ENCODE data around the gene MRFAP1L1.
A peak's percentile ranks its signal among the peaks of the same experiment; 100 is the strongest.

DNA sequence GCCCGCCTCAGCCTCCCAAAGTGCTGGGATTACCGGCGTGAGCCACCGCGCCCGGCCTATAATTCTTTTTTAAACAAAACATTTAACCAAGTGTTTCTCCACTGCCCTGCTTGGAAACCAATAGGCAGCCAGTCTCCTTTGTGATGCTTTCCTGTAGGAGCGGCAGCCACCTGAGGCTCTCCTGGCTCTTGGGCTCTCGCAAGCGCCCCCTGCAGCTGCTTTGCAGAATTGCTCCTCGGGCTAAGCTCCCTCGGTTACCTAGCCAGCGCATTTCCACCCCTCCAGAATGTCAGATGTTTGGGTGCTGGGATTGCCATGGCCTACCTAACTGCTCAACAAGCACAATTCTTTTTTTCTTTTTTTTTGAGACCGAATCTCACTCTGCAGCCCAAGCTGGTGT lies 8.3 kb downstream of the MRFAP1L1 start:
- TF ChIP-seq EZH2phosphoT487 (IDR thresholded peaks at IDR 0.05; ENCODE audit: low read length), result no peak
- TF ChIP-seq, protein P1, sequence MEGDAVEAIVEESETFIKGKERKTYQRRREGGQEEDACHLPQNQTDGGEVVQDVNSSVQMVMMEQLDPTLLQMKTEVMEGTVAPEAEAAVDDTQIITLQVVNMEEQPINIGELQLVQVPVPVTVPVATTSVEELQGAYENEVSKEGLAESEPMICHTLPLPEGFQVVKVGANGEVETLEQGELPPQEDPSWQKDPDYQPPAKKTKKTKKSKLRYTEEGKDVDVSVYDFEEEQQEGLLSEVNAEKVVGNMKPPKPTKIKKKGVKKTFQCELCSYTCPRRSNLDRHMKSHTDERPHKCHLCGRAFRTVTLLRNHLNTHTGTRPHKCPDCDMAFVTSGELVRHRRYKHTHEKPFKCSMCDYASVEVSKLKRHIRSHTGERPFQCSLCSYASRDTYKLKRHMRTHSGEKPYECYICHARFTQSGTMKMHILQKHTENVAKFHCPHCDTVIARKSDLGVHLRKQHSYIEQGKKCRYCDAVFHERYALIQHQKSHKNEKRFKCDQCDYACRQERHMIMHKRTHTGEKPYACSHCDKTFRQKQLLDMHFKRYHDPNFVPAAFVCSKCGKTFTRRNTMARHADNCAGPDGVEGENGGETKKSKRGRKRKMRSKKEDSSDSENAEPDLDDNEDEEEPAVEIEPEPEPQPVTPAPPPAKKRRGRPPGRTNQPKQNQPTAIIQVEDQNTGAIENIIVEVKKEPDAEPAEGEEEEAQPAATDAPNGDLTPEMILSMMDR (IDR thresholded peaks at IDR 0.05; ENCODE audit: low read length), result peak; percentile 27
